Naive B cell (primary cell): ENCODE data around the gene TRMT6. TPM values are rescaled to one million over a fixed set of nuclear protein-coding genes. Genes with fewer than 3 reads are reported as not detected.

ENCODE experiments used
- ATAC-seq, 2 donors: fragments of 150-1000 bp; cut with Tn5 transposase; 2 replicates each; pipeline ENCODE4 v1.10.0; 2021; ENCODE audit warnings: low read depth in 2 of 2, mild to moderate bottlenecking in 2 of 2, moderate library complexity in 2 of 2
- DNase-seq: peaks from one replicate; pipeline ENCODE4 v3.0.0; 2022
- H3K27ac Mint-ChIP-seq, 6 donors: one replicate each; pipeline ENCODE4 v1.8.0; 2020 to 2022; ENCODE audit warnings: mild to moderate bottlenecking in 6 of 6, mixed read lengths in 6 of 6, moderate library complexity in 5 of 6, inconsistent platforms in 2 of 6
- H3K27me3 Mint-ChIP-seq, 3 donors: one replicate each; pipeline ENCODE4 v1.8.0; 2021 to 2022; ENCODE audit warnings: mixed read lengths in 3 of 3, mild to moderate bottlenecking in 1 of 3
- H3K36me3 Mint-ChIP-seq, 2 donors: one replicate each; pipeline ENCODE4 v1.8.0; 2020 to 2022; ENCODE audit warnings: mixed read lengths in 2 of 2, inconsistent platforms in 1 of 2, mild to moderate bottlenecking in 1 of 2
- H3K4me1 Mint-ChIP-seq, 3 donors: one replicate each; pipeline ENCODE4 v1.8.0; 2020 to 2022; ENCODE audit warnings: mixed read lengths in 3 of 3, inconsistent platforms in 1 of 3, mild to moderate bottlenecking in 1 of 3, moderate library complexity in 1 of 3
- H3K4me3 Mint-ChIP-seq, 8 donors: one replicate each; pipeline ENCODE4 v1.8.0; 2020 to 2022; ENCODE audit warnings: mild to moderate bottlenecking in 8 of 8, mixed read lengths in 8 of 8, moderate library complexity in 8 of 8, inconsistent platforms in 2 of 8
- H3K9me3 Mint-ChIP-seq, 7 donors: one replicate each; pipeline ENCODE4 v1.8.0; 2020 to 2022; ENCODE audit warnings: mixed read lengths in 7 of 7, mild to moderate bottlenecking in 5 of 7, inconsistent platforms in 2 of 7, moderate library complexity in 1 of 7
- polyA plus RNA-seq, 6 donors: library from polyadenylated mRNA; unstranded; fragments of 300-500 nt; fragmentation: Illumina TruSeq; gene quantifications; one replicate each; pipeline ENCODE4 v1.2.3, GENCODE V29; 2021; ENCODE audit warnings: low read depth in 6 of 6

The TRMT6 gene
- polyA plus RNA-seq, 6 donors from 2014 or later = 12.0 to 18.5 (median 12.9) TPM

- Mint-ChIP-seq H3K27me3 (no peaks in the 10 kb centered on the region), H3K4me3 (no peak overlapping the region), H3K36me3 (peaks cover 4 to 15% of the 10 kb centered on the region in 2 donors), H3K4me1 (no peaks in the 10 kb centered on the region), H3K9me3 (no peaks in the 10 kb centered on the region), H3K27ac (no peak overlapping the region)
- ATAC-seq (no peak), DNase-seq (no peak)
Measured at GRCh38 chr20:5973971-5974370, 23.6 kb upstream of the TRMT6 start.

- H3K27me3 Mint-ChIP-seq = no peaks in the 10 kb centered on the region
- no peak for ATAC-seq
- no peaks in the 10 kb centered on the region for H3K4me1 Mint-ChIP-seq
- no peak overlapping the region for H3K4me3 Mint-ChIP-seq
- DNase-seq = no peak
- H3K36me3 Mint-ChIP-seq = peaks cover under 1 to 8% of the 10 kb centered on the region in 2 donors
- H3K9me3 Mint-ChIP-seq = no peaks in the 10 kb centered on the region
- H3K27ac Mint-ChIP-seq = no peak overlapping the region
Measured at GRCh38 chr20:5973172-5973571, 22.8 kb upstream of the TRMT6 start.

- no peaks in the 10 kb centered on the region for H3K27me3 Mint-ChIP-seq
- no peak for DNase-seq
- H3K36me3 Mint-ChIP-seq = peaks cover 10 to 11% of the 10 kb centered on the region in 2 donors
- no peak for ATAC-seq
- no peaks in the 10 kb centered on the region for H3K9me3 Mint-ChIP-seq
- H3K27ac Mint-ChIP-seq = no peak overlapping the region
- H3K4me1 Mint-ChIP-seq = no peaks in the 10 kb centered on the region
- H3K4me3 Mint-ChIP-seq = no peak overlapping the region
Measured at GRCh38 chr20:5971203-5971602, 20.9 kb upstream of the TRMT6 start.

GRCh38 chr20:5970381-5970780 lies 20.0 kb upstream of the TRMT6 start:
- Mint-ChIP-seq H3K4me3 (no peak overlapping the region), H3K27ac (no peak overlapping the region), H3K36me3 (peaks cover 13 to 19% of the 10 kb centered on the region in 2 donors), H3K9me3 (no peaks in the 10 kb centered on the region), H3K4me1 (peaks cover 0 to under 1% (median 0%) of the 10 kb centered on the region in 3 donors), H3K27me3 (no peaks in the 10 kb centered on the region)
- DNase-seq = no peak
- no peak for ATAC-seq

- Mint-ChIP-seq H3K36me3 (peaks cover 17 to 23% of the 10 kb centered on the region in 2 donors), H3K27ac (peak overlapping the region in 1 of 6 donors; percentile 29)
- DNase-seq = no peak
Measured at GRCh38 chr20:5969940-5970339, 19.6 kb upstream of the TRMT6 start.

GRCh38 chr20:5969348-5969935 lies 19.1 kb upstream of the TRMT6 start:
- no peaks in the 10 kb centered on the region for H3K9me3 Mint-ChIP-seq
- H3K36me3 Mint-ChIP-seq = peaks cover 20 to 24% of the 10 kb centered on the region in 2 donors
- no peak overlapping the region for H3K4me3 Mint-ChIP-seq
- no peak for DNase-seq
- H3K27me3 Mint-ChIP-seq = no peaks in the 10 kb centered on the region
- H3K27ac Mint-ChIP-seq = no peak overlapping the region
- H3K4me1 Mint-ChIP-seq = peaks cover 0 to 5% (median 0%) of the 10 kb centered on the region in 3 donors
- ATAC-seq = no peak

More at GRCh38 chr20:5969940-5970339, 19.6 kb upstream of the TRMT6 start:
- ATAC-seq = no peak
- H3K4me3 Mint-ChIP-seq = no peak overlapping the region
- H3K9me3 Mint-ChIP-seq = no peaks in the 10 kb centered on the region
- no peaks in the 10 kb centered on the region for H3K27me3 Mint-ChIP-seq
- H3K4me1 Mint-ChIP-seq = peaks cover 0 to 4% (median 0%) of the 10 kb centered on the region in 3 donors

GRCh38 chr20:5968462-5968861 lies 18.1 kb upstream of the TRMT6 start:
- Mint-ChIP-seq H3K27me3 (no peaks in the 10 kb centered on the region), H3K27ac (no peak overlapping the region), H3K9me3 (no peaks in the 10 kb centered on the region), H3K4me1 (peaks cover 0 to 5% (median 0%) of the 10 kb centered on the region in 3 donors), H3K4me3 (no peak overlapping the region), H3K36me3 (peaks cover 20 to 24% of the 10 kb centered on the region in 2 donors)
- ATAC-seq = no peak
- no peak for DNase-seq

GRCh38 chr20:5967469-5967868 lies 17.1 kb upstream of the TRMT6 start:
- Mint-ChIP-seq H3K27ac (no peak overlapping the region), H3K36me3 (peaks cover 20 to 29% of the 10 kb centered on the region in 2 donors), H3K9me3 (no peaks in the 10 kb centered on the region), H3K4me3 (no peak overlapping the region), H3K4me1 (peaks cover 0 to 5% (median 4%) of the 10 kb centered on the region in 3 donors), H3K27me3 (no peaks in the 10 kb centered on the region)
- DNase-seq = no peak
- ATAC-seq = no peak

GRCh38 chr20:5949943-5950270 lies 426 bp downstream of the TRMT6 start:
- H3K4me1 Mint-ChIP-seq = peaks cover 22 to 42% (median 29%) of the 10 kb centered on the region in 3 donors
- ATAC-seq (no peak), DNase-seq (no peak)
- peak overlapping the region; percentile 88 to 99 (median 98) for H3K27ac Mint-ChIP-seq
- peaks cover 0 to 1% (median 0%) of the 10 kb centered on the region in 7 donors for H3K9me3 Mint-ChIP-seq
- peaks cover 6 to 14% of the 10 kb centered on the region in 2 donors for H3K36me3 Mint-ChIP-seq
- no peaks in the 10 kb centered on the region for H3K27me3 Mint-ChIP-seq
- H3K4me3 Mint-ChIP-seq = peak overlapping the region; percentile 85 to 100 (median 96)

GRCh38 chr20:5947276-5947675 lies 3.1 kb downstream of the TRMT6 start:
- peaks cover 0 to 1% (median 0%) of the 10 kb centered on the region in 7 donors for H3K9me3 Mint-ChIP-seq
- no peaks in the 10 kb centered on the region for H3K27me3 Mint-ChIP-seq
- no peak for DNase-seq
- H3K36me3 Mint-ChIP-seq = peaks cover 14 to 23% of the 10 kb centered on the region in 2 donors
- H3K27ac Mint-ChIP-seq = peak overlapping the region in 2 of 6 donors; percentile 56 to 63
- peak overlapping the region in 1 of 8 donors; percentile 89 for H3K4me3 Mint-ChIP-seq
- no peak for ATAC-seq
- H3K4me1 Mint-ChIP-seq = peaks cover 23 to 42% (median 29%) of the 10 kb centered on the region in 3 donors

GRCh38 chr20:5945963-5946362 lies 4.4 kb downstream of the TRMT6 start:
- H3K27ac Mint-ChIP-seq = no peak overlapping the region
- ATAC-seq (no peak), DNase-seq (no peak)
- peaks cover 22 to 34% of the 10 kb centered on the region in 2 donors for H3K36me3 Mint-ChIP-seq
- no peak overlapping the region for H3K4me3 Mint-ChIP-seq
- no peaks in the 10 kb centered on the region for H3K27me3 Mint-ChIP-seq
- peaks cover 20 to 31% (median 29%) of the 10 kb centered on the region in 3 donors for H3K4me1 Mint-ChIP-seq
- H3K9me3 Mint-ChIP-seq = no peaks in the 10 kb centered on the region

- peaks cover 26 to 33% of the 10 kb centered on the region in 2 donors for H3K36me3 Mint-ChIP-seq
- H3K27me3 Mint-ChIP-seq = no peaks in the 10 kb centered on the region
- H3K27ac Mint-ChIP-seq = peak overlapping the region in 1 of 6 donors; percentile 20
- no peak overlapping the region for H3K4me3 Mint-ChIP-seq
- ATAC-seq (no peak), DNase-seq (no peak)
- peaks cover 7% of the 10 kb centered on the region in 3 donors for H3K4me1 Mint-ChIP-seq
- H3K9me3 Mint-ChIP-seq = no peaks in the 10 kb centered on the region
Measured at GRCh38 chr20:5938456-5939029, 11.8 kb downstream of the TRMT6 start.

GRCh38 chr20:5936238-5936637 lies 14.1 kb downstream of the TRMT6 start:
- H3K27me3 Mint-ChIP-seq = no peaks in the 10 kb centered on the region
- ATAC-seq (no peak), DNase-seq (no peak)
- H3K9me3 Mint-ChIP-seq = no peaks in the 10 kb centered on the region
- H3K4me1 Mint-ChIP-seq = peaks cover 9 to 11% (median 9%) of the 10 kb centered on the region in 3 donors
- peaks cover 13 to 14% of the 10 kb centered on the region in 2 donors for H3K36me3 Mint-ChIP-seq
- no peak overlapping the region for H3K4me3 Mint-ChIP-seq
- no peak overlapping the region for H3K27ac Mint-ChIP-seq

- H3K27me3 Mint-ChIP-seq = peaks cover 6 to 7% (median 6%) of the 10 kb centered on the region in 3 donors
- H3K9me3 Mint-ChIP-seq = no peaks in the 10 kb centered on the region
- DNase-seq (no peak), ATAC-seq (no peak)
- no peak overlapping the region for H3K27ac Mint-ChIP-seq
- H3K4me1 Mint-ChIP-seq = peaks cover 9 to 11% (median 9%) of the 10 kb centered on the region in 3 donors
- H3K36me3 Mint-ChIP-seq = peaks cover 9 to 12% of the 10 kb centered on the region in 2 donors
- H3K4me3 Mint-ChIP-seq = no peak overlapping the region
Measured at GRCh38 chr20:5935384-5935783, 14.9 kb downstream of the TRMT6 start.
